Keratinocyte (primary cell): ENCODE data around the gene TBCE. TPM values are rescaled to one million over a fixed set of nuclear protein-coding genes. Genes with fewer than 3 reads are reported as not detected.

Experiments
- DNase-seq: peaks from one replicate; pipeline ENCODE4 v3.0.0-alpha.2; 2011; ENCODE audit warnings: low read depth, missing footprints, low spot score
- FAIRE-seq: peaks from 2 replicates; lab custom pipeline; 2011; peaks lifted over from hg19 to GRCh38; lab: Jason Lieb, UNC
- H2AFZ ChIP-seq: 2 replicates; pipeline ENCODE4 v1.6.0; 2012; ENCODE audit warnings: low read length, control low read depth, inconsistent platforms; ENCODE audit not compliant: control insufficient read depth
- H3K27ac ChIP-seq: 2 replicates; pipeline ENCODE4 v1.5.1; 2011; ENCODE audit warnings: low read length; ENCODE audit not compliant: control insufficient read depth, insufficient read depth
- H3K27me3 ChIP-seq: 3 replicates; pipeline ENCODE4 v1.6.0; 2011; ENCODE audit warnings: low read length; ENCODE audit not compliant: control insufficient read depth, insufficient read depth; ENCODE audit errors: extremely low read depth
- H3K36me3 ChIP-seq, 2 experiments: 2 replicates in 1 of 2; 3 replicates in 1 of 2; pipeline ENCODE4 v1.5.1; 2011; ENCODE audit warnings: low read length in 2 of 2, mild to moderate bottlenecking in 1 of 2; ENCODE audit not compliant: control insufficient read depth in 2 of 2, insufficient read depth in 2 of 2; ENCODE audit errors: extremely low read depth in 1 of 2
- H3K4me1 ChIP-seq: 3 replicates; pipeline ENCODE4 v1.5.1; 2011; ENCODE audit warnings: low read length; ENCODE audit not compliant: control insufficient read depth, insufficient read depth; ENCODE audit errors: extremely low read depth
- H3K4me2 ChIP-seq: 3 replicates; pipeline ENCODE4 v1.6.0; 2011; ENCODE audit warnings: low read depth, low read length; ENCODE audit not compliant: control insufficient read depth, insufficient read depth; ENCODE audit errors: extremely low read depth
- H3K4me3 ChIP-seq, 3 experiments: fragments of 200-600 bp in 1 of 3; sonication (generic) in 1 of 3; 2 replicates in 2 of 3; 3 replicates in 1 of 3; pipeline ENCODE4 v1.5.1; 2011 to 2016; ENCODE audit warnings: low read length in 3 of 3, mild to moderate bottlenecking in 3 of 3, control low read depth in 2 of 3, inconsistent platforms in 1 of 3, low read depth in 1 of 3, mixed read lengths in 1 of 3, mixed run types in 1 of 3, moderate library complexity in 1 of 3; ENCODE audit not compliant: control insufficient read depth in 2 of 3, insufficient read depth in 2 of 3; ENCODE audit errors: extremely low read depth in 1 of 3
- H3K79me2 ChIP-seq: 2 replicates; pipeline ENCODE4 v1.6.0; 2012; ENCODE audit warnings: low read length; ENCODE audit not compliant: control insufficient read depth, insufficient read depth
- H3K9ac ChIP-seq: 3 replicates; pipeline ENCODE4 v1.6.0; 2011; ENCODE audit warnings: low read length; ENCODE audit not compliant: control insufficient read depth, insufficient read depth; ENCODE audit errors: extremely low read depth
- H3K9me1 ChIP-seq: 3 replicates; pipeline ENCODE4 v1.6.0; 2011; ENCODE audit warnings: low read length; ENCODE audit not compliant: control insufficient read depth, insufficient read depth; ENCODE audit errors: extremely low read depth
- H3K9me3 ChIP-seq: 2 replicates; pipeline ENCODE4 v1.5.1; 2012; ENCODE audit warnings: low read depth, low read length; ENCODE audit not compliant: control insufficient read depth
- H4K20me1 ChIP-seq: 3 replicates; pipeline ENCODE4 v1.6.0; 2011; ENCODE audit warnings: low read length; ENCODE audit not compliant: control insufficient read depth, insufficient read depth; ENCODE audit errors: extremely low read depth
- EZH2 ChIP-seq: IDR thresholded peaks from one replicate; pipeline ENCODE4 v1.6.1; 2012; ENCODE audit warnings: inconsistent platforms, mild to moderate bottlenecking, low read length, moderate library complexity
- dilution Hi-C: fragments of 300-500 bp; cut with MboI; formaldehyde crosslinking; loops from one replicate; pipeline ENCODE4 v1.7.0; 2020; ENCODE audit warnings: low sequenced_read_pairs; ENCODE audit not compliant: extremely low pct_ligation_motif_present
- polyA plus RNA-seq, 5 experiments: library from polyadenylated mRNA; depleted of rRNA in 3 of 5; stranded (reverse) in 3 of 5; stranded (forward) in 1 of 5; unstranded in 1 of 5; fragments of >200 nt; gene quantifications; 1 replicate in 1 of 5; 2 replicates in 3 of 5; 3 replicates in 1 of 5; pipeline versions ENCODE4 v1.2.1 to v1.2.3, GENCODE V29; 2011 to 2012; ENCODE audit warnings: missing spikeins in 2 of 5, low read depth in 1 of 5, low replicate concordance in 1 of 5
- TF ChIP-seq, protein P1 (sequence below), 3 experiments: IDR thresholded peaks in 1 of 3; conservative IDR thresholded peaks in 1 of 3; optimal IDR thresholded peaks in 1 of 3; 2 replicates in 2 of 3; 3 replicates in 1 of 3; pipeline versions ENCODE3 to v1.5.1; 2011; ENCODE audit warnings: low read length in 3 of 3, mild to moderate bottlenecking in 3 of 3, moderate library complexity in 2 of 3, control low read depth in 1 of 3, inconsistent platforms in 1 of 3; ENCODE audit not compliant: insufficient read depth in 2 of 3; ENCODE audit errors: extremely low read depth in 1 of 3

The TBCE gene
- polyA plus RNA-seq, 1 donor (not counting 4 experiments of a cell fraction or from before 2014, with no cell fraction given) = 27.5 TPM

DNA sequence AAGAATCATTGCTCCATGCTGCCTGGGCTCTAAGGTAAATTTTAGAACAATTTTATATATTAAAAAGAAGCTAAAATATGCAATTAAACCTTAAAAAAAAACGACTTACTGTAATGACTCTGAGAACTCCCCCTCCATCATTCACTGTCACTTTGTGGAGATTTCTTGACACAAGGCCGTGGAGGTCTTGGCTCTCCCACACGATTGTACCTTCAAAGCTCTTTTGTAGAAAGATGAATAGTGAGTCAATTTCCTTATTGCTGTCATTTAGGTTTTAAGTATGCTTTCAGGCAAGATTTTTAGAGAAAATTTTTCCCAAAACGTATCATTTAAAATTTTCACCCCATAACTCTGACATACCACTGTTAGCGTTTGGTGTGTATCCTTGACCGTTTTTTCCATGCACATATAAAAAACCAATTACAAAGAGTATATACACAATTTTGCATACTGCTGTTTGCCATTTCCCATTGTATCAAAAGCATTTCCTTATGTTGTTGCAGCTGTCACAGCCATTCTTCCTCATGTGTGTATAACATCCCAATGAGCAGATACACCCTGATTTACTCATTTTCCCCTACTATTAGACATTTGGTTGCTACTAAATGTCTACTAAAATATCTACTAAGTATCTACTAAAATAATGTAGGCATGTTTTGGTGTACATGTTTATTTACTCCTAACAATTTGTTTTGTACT is 103.7 kb downstream of the TBCE start:
- Histone ChIP-seq H3K4me1 (peaks cover 11% of the 10 kb centered on the region), H3K27ac (no peak overlapping the region), H3K36me3 (peaks cover 4 to 5% of the 10 kb centered on the region in 2 experiments), H4K20me1 (no peaks in the 10 kb centered on the region), H2AFZ (no peak overlapping the region), H3K9me3 (no peaks in the 10 kb centered on the region), H3K9me1 (no peaks in the 10 kb centered on the region), H3K79me2 (no peaks in the 10 kb centered on the region), H3K4me3 (no peak overlapping the region), H3K4me2 (no peak overlapping the region), H3K27me3 (no peaks in the 10 kb centered on the region), H3K9ac (no peak overlapping the region)
- dilution Hi-C loops = no loop called here
- FAIRE-seq = no peak
- no peak for TF ChIP-seq EZH2
- TF ChIP-seq, protein P1, sequence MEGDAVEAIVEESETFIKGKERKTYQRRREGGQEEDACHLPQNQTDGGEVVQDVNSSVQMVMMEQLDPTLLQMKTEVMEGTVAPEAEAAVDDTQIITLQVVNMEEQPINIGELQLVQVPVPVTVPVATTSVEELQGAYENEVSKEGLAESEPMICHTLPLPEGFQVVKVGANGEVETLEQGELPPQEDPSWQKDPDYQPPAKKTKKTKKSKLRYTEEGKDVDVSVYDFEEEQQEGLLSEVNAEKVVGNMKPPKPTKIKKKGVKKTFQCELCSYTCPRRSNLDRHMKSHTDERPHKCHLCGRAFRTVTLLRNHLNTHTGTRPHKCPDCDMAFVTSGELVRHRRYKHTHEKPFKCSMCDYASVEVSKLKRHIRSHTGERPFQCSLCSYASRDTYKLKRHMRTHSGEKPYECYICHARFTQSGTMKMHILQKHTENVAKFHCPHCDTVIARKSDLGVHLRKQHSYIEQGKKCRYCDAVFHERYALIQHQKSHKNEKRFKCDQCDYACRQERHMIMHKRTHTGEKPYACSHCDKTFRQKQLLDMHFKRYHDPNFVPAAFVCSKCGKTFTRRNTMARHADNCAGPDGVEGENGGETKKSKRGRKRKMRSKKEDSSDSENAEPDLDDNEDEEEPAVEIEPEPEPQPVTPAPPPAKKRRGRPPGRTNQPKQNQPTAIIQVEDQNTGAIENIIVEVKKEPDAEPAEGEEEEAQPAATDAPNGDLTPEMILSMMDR (optimal IDR thresholded peaks at IDR 0.05 in 1 of 3, IDR thresholded peaks at IDR 0.05 in 1 of 3, conservative IDR thresholded peaks at IDR 0.05 in 1 of 3; ENCODE audit: extremely low read depth in 1 of 3, insufficient read depth in 2 of 3, low read length in 3 of 3) = no peak
- no peak for DNase-seq

DNA sequence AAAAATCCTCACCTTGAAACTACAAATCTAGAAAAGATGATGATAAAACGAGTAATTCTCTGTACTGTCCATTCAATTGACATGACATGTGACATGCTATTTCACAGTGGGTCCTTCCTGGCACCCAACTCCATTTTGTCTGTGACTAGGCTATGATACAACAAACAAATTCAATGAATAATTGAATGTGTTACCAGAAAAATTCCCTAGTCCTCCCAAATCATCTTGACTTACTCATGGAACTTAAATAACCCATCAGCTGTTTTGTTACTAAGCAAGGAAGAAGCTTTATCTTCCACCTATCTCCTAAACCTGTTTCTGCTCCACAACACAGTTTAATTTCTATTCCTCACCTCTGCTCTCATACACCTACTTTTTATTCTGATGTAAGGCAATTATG is 106.6 kb downstream of the TBCE start:
- Histone ChIP-seq H4K20me1 (no peaks in the 10 kb centered on the region), H3K9me1 (no peaks in the 10 kb centered on the region), H3K36me3 (peaks cover under 1 to 4% of the 10 kb centered on the region in 2 experiments), H3K4me2 (no peak overlapping the region), H3K4me1 (peaks cover 7% of the 10 kb centered on the region), H3K9ac (no peak overlapping the region), H3K27ac (no peak overlapping the region), H3K79me2 (no peaks in the 10 kb centered on the region), H3K9me3 (no peaks in the 10 kb centered on the region), H2AFZ (no peak overlapping the region), H3K4me3 (no peak overlapping the region), H3K27me3 (no peaks in the 10 kb centered on the region)
- TF ChIP-seq EZH2 = no peak
- TF ChIP-seq, protein P1 (optimal IDR thresholded peaks at IDR 0.05 in 1 of 3, IDR thresholded peaks at IDR 0.05 in 1 of 3, conservative IDR thresholded peaks at IDR 0.05 in 1 of 3; ENCODE audit: extremely low read depth in 1 of 3, insufficient read depth in 2 of 3, low read length in 3 of 3) = no peak
- FAIRE-seq (no peak), DNase-seq (no peak)
- dilution Hi-C loops = no loop called here
